EH (cell line): ENCODE data around the gene B3GNT7.
"Not testable (repeated sequence)": the region's sequence is repeated elsewhere in the genome, so short reads cannot be mapped to it uniquely, and the experiment has no call there.

ENCODE experiments used
- DNase-seq: peaks from one replicate; pipeline ENCODE4 v3.0.0-alpha.2; 2015; ENCODE audit warnings: low read depth

The B3GNT7 gene

DNA sequence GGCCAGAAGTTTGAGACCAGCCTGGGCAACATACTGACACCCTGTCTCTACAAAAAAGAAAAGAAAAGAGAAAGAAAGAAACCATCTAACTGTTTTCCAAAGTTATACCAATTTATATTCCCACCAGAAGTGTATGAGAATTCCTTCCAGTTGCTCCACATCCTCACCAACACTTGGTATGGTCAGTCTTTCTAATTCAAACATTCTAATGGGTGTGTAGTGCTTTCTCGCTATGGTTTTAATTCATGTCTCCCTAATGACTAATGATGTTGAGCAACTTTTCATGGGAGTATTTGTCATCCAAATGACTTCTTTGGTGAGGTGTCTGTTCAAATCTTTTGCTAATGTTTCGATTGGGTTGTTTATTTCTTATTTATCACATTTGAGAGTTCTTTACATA is 10.5 kb upstream of the B3GNT7 start:
- DNase-seq: peak; percentile 16

DNA sequence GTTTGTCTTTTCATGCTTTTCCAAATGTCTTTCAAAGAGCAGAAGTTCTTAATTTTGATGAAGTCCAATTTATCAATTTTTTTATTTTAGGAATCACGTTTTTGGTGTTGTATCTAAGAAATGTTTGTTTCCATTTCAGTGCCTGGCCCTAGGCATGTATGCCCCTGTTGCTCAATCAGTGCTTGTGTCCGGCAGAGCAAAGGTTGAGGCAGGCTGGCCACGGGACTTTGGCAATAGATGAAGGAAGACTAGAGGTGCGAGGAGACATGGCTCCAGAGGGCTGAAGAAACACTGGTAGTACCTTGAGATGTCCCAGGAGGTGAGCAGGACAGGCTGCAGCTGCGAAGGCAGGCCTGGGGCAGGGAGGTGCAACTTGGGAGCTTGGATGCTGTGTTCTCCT is 10.1 kb upstream of the B3GNT7 start:
- no peak for DNase-seq

DNA sequence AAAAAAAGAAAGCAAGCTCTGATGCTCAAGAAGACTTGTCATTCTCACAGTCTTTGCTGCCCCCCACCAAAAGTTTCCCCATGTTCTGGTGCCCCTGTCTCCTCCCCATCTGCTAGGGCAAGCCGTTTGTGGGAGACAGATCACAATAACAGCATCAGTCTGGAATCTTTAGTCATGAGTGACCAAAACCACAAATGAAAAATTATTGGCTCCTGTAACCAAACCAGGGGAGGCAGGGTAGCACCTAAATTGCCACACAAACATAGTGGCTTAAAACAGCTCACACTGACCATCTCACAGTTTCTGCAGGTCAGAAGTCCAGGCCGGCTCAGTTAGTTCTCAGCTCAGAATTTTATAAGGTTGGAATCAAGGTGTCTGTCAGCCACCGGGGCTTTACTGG is 9.1 kb upstream of the B3GNT7 start:
- DNase-seq: peak; percentile 81

DNA sequence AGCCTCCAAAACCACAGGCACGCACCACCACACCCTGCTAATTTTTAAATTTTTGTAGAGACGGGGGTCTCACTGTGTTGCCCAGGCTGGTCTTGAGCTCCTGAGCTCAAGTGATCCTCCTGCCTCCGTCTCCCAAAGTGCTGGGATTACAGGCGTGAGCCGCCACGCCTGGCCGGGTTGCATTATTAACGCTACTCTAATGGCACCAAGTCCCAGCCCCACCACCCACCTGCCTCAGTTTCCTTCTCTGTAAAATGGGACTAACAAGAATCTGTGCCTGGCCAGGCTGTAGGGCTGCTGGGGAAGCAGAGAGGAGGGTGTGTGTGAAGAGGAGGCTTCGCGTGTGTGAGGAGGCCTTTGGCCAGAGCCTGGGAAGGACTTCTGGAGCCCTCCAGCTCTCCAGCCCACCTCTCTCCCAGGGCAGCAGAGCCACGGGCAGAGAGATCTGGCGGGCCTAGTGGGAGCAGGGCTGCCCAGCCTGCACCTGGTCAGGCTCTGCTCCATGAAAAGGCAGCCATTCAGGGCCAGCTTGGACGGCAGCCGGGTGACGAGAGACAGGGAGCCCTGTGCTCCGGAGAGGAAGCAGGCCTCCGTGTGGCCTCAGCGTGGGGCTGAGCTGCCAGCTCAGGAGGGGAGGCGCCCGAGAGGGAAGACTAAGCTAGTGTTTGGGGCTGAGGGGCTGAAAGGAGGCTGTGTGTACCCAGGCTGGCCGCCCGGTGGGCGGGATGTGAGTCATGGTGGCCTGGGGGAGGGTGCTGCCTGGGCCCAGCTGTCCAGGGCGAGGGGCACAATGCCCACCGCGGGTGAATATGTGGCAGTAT is 7.4 kb upstream of the B3GNT7 start:
- DNase-seq: peak; percentile 70

DNA sequence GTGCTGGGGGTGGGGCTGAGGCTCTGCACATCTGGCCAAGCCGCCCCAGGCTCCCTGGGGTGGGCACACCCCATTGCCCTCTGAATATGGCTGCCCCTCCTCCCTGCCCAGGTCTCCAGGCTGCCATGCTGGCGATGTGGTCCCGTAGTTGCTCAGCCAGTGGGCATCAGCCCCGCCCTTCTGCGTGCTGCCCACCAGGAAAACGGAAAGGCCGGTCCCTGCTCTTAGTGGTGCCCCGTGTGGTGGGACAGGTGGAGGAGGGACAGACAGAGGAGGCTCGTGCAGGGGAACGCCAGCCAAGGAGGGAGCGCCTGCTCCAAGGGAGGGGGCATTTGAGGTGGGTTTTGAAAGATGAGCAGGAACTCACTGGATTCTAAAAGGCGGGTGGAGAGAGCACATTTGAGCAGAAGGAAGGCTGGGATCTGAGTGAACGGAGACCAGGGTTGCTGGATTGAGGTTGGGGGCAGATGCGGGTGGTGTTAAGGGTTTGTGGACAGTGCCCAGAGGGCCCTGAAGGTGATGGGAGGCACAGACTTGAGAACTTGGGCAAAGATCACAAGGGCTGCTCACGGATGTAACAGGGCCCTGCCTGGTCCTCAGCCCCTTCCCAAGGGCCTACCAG is 6.7 kb upstream of the B3GNT7 start:
- no peak for DNase-seq

DNA sequence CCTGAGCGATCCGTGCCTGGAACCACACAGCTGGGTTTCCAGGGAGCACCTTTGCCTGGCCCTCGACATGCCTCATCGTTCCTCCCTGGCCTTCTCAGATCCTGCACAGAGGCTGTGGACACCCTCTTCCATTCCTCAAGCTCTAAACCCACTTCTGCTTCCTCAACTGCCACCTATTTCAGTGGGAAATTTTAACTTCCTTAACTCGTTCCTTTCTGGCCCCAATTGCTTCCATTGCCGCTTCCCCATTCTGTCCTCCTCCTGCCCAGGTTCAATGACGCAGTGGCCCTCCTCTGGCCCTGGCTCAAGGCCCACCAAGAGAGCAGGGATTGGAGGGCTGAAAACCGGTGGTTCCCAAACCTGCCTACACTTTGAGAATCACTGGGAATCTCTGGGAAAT is 4.8 kb upstream of the B3GNT7 start:
- DNase-seq: no peak

DNA sequence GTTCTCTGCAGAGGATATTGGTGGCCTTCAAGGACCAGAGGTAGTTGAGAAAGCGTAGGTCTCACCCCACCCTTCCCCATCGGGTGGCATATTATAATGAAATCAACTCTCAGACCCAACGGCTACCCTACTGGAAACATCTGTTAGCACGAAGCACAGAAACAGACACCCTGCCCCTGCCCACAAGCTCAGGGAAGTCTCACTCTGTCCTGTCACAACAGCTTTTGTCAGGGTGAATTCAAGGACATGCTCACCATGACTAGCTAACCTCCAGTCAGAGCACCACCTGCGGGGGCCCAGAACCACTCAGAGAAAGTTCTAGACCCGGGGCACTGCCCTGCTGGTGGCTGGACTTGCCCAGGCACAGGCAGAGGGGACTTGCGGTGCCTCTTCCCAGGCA is 3.5 kb upstream of the B3GNT7 start:
- DNase-seq: no peak

GRCh38 chr2:231392431-231393148 is 2.9 kb upstream of the B3GNT7 start:
- DNase-seq: no peak

DNA sequence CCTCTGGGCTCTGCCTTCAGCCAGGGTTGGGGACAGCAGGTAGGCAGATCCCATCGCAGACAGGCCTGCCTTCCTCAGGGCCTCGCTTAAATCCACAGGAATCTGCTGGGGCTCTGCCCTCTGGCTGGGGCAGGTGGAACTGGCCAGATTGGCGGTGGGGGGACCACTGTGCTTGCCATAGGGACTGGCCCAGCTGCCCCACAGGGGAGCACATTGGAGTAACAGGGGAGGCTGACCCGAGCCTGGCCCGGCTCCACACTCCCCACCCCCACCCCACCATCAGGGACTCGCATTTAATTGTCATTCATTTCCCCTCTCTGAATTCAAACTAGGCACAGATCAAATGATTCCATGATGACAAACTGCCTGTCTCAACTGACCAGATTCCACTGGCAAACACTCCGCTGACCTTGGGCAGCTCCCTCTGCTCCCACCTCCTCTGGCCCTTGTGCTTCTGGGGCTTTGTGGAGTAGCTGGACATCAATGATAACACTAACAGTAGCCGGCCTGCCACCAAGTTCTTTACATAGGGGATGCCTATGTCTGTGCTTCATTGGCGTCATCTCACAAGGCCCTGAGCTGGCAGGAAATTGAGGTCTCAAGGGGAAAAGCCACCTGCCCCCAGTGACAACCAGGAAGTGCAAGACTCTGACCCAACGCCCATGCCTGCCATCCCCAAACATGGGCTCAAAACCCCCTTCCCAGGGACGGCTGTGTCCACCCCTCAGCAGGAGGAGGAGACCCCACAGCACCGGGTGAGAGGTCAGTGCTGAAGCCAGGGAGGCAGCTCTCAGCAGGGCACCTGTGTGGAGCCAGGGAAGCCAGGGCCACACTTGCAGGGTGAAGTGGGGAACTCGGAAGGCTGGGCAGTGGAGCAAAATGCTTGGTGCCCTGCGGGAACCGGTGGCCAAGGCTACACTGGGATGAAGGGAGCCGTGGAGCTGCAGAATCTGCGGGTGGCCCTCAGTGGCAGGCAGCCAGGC is 2.1 kb upstream of the B3GNT7 start:
- DNase-seq: no peak

- DNase-seq: no peak
Observed at GRCh38 chr2:231394211-231395141, 1.0 kb upstream of the B3GNT7 start.

DNA sequence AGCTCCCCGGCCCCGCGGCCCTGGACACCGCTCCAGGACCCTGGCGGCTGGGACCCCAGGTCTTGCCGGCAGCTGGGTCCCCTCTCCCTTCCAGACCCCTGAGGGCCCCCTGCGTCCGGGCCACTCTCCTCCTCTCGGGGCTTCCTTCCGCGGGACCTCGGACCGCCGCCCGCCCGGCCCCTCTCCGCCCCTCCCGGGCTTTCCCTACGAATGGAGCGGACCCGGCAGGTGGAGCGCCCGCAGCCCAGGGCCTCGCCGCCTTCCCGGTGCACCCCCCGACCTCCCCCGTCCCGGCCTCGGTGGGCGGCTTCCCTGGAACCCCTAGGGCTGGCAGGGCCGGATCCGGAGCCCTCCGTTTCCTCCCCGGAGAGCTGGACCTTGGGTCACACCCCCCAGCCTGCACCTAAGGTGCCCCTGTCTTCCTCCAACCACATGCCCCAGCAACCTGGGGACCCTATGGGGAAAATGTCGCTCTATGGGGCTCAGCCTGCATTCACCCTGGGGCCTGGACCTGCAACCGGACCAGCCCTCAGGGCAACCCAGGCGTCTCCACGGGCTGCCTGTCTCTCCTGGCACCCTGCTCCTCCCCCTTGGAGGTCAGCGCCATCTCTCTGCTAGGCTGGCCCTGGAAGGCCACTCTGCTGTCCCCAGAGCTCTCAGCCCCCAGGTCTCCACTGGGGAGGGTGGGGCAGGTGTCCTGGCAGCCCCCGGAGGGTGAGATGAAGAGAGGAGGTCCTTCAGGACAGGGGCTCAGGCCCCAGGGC is 730 bp downstream of the B3GNT7 start:
- DNase-seq: no peak

DNA sequence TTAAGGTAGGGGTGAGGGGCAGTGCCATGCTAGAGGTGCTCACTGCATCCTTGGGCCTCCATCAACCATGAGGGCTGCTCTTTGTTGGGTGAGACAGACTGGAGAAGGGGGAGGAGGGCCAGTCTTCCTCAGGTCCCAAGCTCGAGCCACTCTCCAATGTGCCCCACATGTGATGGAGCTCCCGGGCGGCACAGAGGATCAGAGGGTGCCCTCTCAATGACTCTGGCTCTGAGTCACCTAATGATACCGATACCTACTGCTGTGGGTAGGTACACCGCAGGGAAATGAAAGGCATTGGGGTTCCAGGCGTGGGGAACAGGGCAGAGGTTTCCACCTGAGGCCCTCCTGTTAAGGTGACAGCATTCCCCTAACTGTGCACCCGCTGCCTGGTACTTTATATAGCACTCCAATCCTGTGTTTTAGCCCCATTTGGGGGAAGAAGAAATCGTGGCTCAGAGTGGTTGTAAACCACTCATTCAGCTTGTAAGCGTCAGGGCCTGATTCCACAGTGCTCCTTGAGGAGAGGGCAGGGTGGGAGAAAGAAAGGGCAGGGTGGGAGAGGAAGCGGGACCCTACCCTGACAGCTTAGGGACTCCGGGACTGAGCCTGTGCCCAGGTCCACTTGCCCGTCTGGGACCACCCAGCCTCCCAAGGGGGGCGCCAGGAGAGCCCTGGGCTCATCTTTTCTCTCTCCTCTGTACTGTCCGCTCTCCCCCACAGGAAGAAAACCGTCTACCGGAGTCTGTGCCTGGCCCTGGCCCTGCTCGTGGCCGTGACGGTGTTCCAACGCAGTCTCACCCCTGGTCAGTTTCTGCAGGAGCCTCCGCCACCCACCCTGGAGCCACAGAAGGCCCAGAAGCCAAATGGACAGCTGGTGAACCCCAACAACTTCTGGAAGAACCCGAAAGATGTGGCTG is 1.8 kb downstream of the B3GNT7 start:
- DNase-seq: no peak

DNA sequence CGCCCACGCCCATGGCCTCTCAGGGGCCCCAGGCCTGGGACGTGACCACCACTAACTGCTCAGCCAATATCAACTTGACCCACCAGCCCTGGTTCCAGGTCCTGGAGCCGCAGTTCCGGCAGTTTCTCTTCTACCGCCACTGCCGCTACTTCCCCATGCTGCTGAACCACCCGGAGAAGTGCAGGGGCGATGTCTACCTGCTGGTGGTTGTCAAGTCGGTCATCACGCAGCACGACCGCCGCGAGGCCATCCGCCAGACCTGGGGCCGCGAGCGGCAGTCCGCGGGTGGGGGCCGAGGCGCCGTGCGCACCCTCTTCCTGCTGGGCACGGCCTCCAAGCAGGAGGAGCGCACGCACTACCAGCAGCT is 2.4 kb downstream of the B3GNT7 start:
- no peak for DNase-seq

DNA sequence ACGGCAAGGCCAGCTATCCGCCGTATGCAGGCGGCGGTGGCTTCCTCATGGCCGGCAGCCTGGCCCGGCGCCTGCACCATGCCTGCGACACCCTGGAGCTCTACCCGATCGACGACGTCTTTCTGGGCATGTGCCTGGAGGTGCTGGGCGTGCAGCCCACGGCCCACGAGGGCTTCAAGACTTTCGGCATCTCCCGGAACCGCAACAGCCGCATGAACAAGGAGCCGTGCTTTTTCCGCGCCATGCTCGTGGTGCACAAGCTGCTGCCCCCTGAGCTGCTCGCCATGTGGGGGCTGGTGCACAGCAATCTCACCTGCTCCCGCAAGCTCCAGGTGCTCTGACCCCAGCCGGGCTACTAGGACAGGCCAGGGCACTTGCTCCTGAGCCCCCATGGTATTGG is 3.1 kb downstream of the B3GNT7 start:
- no peak for DNase-seq

- DNase-seq: no peak
Observed at GRCh38 chr2:231399046-231399852, 3.7 kb downstream of the B3GNT7 start.

- DNase-seq: peak; percentile 44
Observed at GRCh38 chr2:231399853-231400680, 4.6 kb downstream of the B3GNT7 start.

DNA sequence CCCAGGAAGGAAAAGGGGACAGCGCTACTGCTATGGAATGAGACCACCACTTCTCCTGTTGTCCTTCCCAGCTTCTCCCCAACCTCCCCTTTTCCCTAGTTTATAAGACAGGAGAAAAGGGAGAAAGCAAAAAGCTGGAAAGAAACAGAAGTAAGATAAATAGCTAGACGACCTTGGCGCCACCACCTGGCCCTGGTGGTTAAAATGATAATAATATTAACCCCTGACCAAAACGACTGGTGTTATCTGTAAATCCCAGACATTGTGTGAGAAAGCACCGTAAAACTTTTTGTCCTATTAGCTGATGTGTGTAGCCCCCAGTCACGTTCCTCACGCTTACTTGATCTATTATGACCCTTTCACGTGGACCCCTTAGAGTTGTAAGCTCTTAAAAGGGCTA is 5.2 kb downstream of the B3GNT7 start:
- DNase-seq: not testable (repeated sequence)
